H9 (cell line): ENCODE results near the gene ANO6. TPM values are rescaled to one million over a fixed set of nuclear protein-coding genes. Genes with fewer than 3 reads are reported as not detected.

Source experiments
- DNase-seq: peaks from one replicate; pipeline ENCODE4 v3.0.0-alpha.2; 2017
- H2AFZ ChIP-seq: one replicate; pipeline ENCODE4 v1.6.1; 2013; ENCODE audit warnings: mild to moderate bottlenecking, low read length, control low read depth, moderate library complexity
- H2AK5ac ChIP-seq: 2 replicates; pipeline ENCODE4 v1.6.1; 2013; ENCODE audit warnings: low read length, control low read depth, mixed read lengths; ENCODE audit not compliant: insufficient read length
- H2BK120ac ChIP-seq: one replicate; pipeline ENCODE4 v1.6.1; 2013; ENCODE audit warnings: low read depth, mild to moderate bottlenecking, low read length, control low read depth, inconsistent platforms; ENCODE audit not compliant: poor library complexity, severe bottlenecking
- H2BK12ac ChIP-seq: 2 replicates; pipeline ENCODE4 v1.6.1; 2013; ENCODE audit warnings: low read length, control low read depth, mixed read lengths, low read depth; ENCODE audit not compliant: insufficient read length
- H2BK15ac ChIP-seq: 2 replicates; pipeline ENCODE4 v1.6.1; 2013; ENCODE audit warnings: low read depth, low read length, control low read depth
- H2BK20ac ChIP-seq: one replicate; pipeline ENCODE4 v1.6.1; 2013; ENCODE audit warnings: low read depth, mild to moderate bottlenecking, low read length, control low read depth, inconsistent platforms; ENCODE audit not compliant: poor library complexity, severe bottlenecking
- H2BK5ac ChIP-seq: 2 replicates; pipeline ENCODE4 v1.6.1; 2013; ENCODE audit warnings: low read length, control low read depth, mixed read lengths; ENCODE audit not compliant: insufficient read length
- H3K14ac ChIP-seq: 2 replicates; pipeline ENCODE4 v1.6.1; 2013; ENCODE audit warnings: low read length, control low read depth; ENCODE audit not compliant: insufficient read depth
- H3K18ac ChIP-seq: 2 replicates; pipeline ENCODE4 v1.6.1; 2013; ENCODE audit warnings: low read depth, mild to moderate bottlenecking, mixed read lengths, low read length, control low read depth; ENCODE audit not compliant: insufficient read length
- H3K23ac ChIP-seq: 2 replicates; pipeline ENCODE4 v1.6.1; 2013; ENCODE audit warnings: low read length, control low read depth, mixed read lengths, low read depth; ENCODE audit not compliant: insufficient read length
- H3K23me2 ChIP-seq: 2 replicates; pipeline ENCODE4 v1.6.1; 2013; ENCODE audit warnings: low read depth, mild to moderate bottlenecking, mixed read lengths, low read length, control low read depth; ENCODE audit not compliant: insufficient read length, poor library complexity, severe bottlenecking
- H3K27ac ChIP-seq: 2 replicates; pipeline ENCODE4 v1.5.1; 2013; ENCODE audit warnings: low read length, control low read depth, mixed read lengths, low read depth; ENCODE audit not compliant: insufficient read length
- H3K27me3 ChIP-seq: 2 replicates; pipeline ENCODE4 v1.6.1; 2013; ENCODE audit warnings: low read length, control low read depth, inconsistent platforms; ENCODE audit not compliant: insufficient read depth
- H3K4ac ChIP-seq: 2 replicates; pipeline ENCODE4 v1.6.1; 2013; ENCODE audit warnings: low read depth, mild to moderate bottlenecking, control low read depth, inconsistent platforms, low read length, moderate library complexity
- H3K4me1 ChIP-seq: 2 replicates; pipeline ENCODE4 v1.6.1; 2013; ENCODE audit warnings: low read length, control low read depth, inconsistent platforms; ENCODE audit not compliant: insufficient read depth
- H3K4me2 ChIP-seq: 2 replicates; pipeline ENCODE4 v1.6.1; 2013; ENCODE audit warnings: low read length, control low read depth, mixed read lengths; ENCODE audit not compliant: insufficient read length, insufficient read depth
- H3K56ac ChIP-seq: 2 replicates; pipeline ENCODE4 v1.6.1; 2013; ENCODE audit warnings: low read depth, mild to moderate bottlenecking, mixed read lengths, low read length, control low read depth; ENCODE audit not compliant: insufficient read length
- H3K79me1 ChIP-seq: 2 replicates; pipeline ENCODE4 v1.6.1; 2013; ENCODE audit warnings: low read depth, mild to moderate bottlenecking, moderate library complexity, low read length, control low read depth, inconsistent platforms; ENCODE audit not compliant: insufficient read depth, poor library complexity, severe bottlenecking
- H3K79me2 ChIP-seq: 2 replicates; pipeline ENCODE4 v1.6.1; 2013; ENCODE audit warnings: low read length, control low read depth, inconsistent platforms; ENCODE audit not compliant: insufficient read depth
- H3K9ac ChIP-seq: 2 replicates; pipeline ENCODE4 v1.6.1; 2013; ENCODE audit warnings: low read length, control low read depth, mixed read lengths; ENCODE audit not compliant: insufficient read length; ENCODE audit errors: extremely low read depth
- H3K9me3 ChIP-seq: one replicate; pipeline ENCODE4 v1.6.1; 2013; ENCODE audit warnings: low read depth, low read length, inconsistent platforms; ENCODE audit not compliant: control insufficient read depth
- H3T11ph ChIP-seq: one replicate; pipeline ENCODE4 v1.6.1; 2013; ENCODE audit warnings: mild to moderate bottlenecking, low read length, control low read depth, inconsistent platforms
- H4K20me1 ChIP-seq: one replicate; pipeline ENCODE4 v1.6.1; 2013; ENCODE audit not compliant: control insufficient read depth, insufficient read length, insufficient read depth
- H4K5ac ChIP-seq: 2 replicates; pipeline ENCODE4 v1.6.1; 2013; ENCODE audit warnings: low read depth, mild to moderate bottlenecking, mixed read lengths, low read length, control low read depth; ENCODE audit not compliant: insufficient read length
- H4K8ac ChIP-seq: replicated peaks from 2 replicates; pipeline ENCODE4 v1.6.1; 2013; ENCODE audit warnings: low read length, control low read depth, mixed read lengths, low read depth; ENCODE audit not compliant: insufficient read length
- H4K91ac ChIP-seq: 2 replicates; pipeline ENCODE4 v1.6.1; 2013; ENCODE audit warnings: low read depth, mild to moderate bottlenecking, moderate library complexity, mixed read lengths, low read length, control low read depth; ENCODE audit not compliant: insufficient read length
- H3K27ac Mint-ChIP-seq, 3 experiments: 2 replicates in 2 of 3; 3 replicates in 1 of 3; pipeline ENCODE4 v1.8.0; 2020 to 2021; ENCODE audit warnings: mixed read lengths in 3 of 3, mild to moderate bottlenecking in 1 of 3, moderate library complexity in 1 of 3
- H3K27me3 Mint-ChIP-seq: 2 replicates; pipeline ENCODE4 v1.8.0; 2021; ENCODE audit warnings: low read depth, mild to moderate bottlenecking, moderate library complexity, mixed read lengths
- H3K36me3 Mint-ChIP-seq, 3 experiments: 2 replicates in 2 of 3; 3 replicates in 1 of 3; pipeline ENCODE4 v1.8.0; 2020 to 2021; ENCODE audit warnings: low read depth in 3 of 3, mixed read lengths in 3 of 3; ENCODE audit not compliant: insufficient read depth in 1 of 3
- H3K4me1 Mint-ChIP-seq, 2 experiments: 2 replicates each; pipeline ENCODE4 v1.8.0; 2020; ENCODE audit warnings: mixed read lengths in 2 of 2
- H3K4me3 Mint-ChIP-seq, 2 experiments: 2 replicates in 1 of 2; 3 replicates in 1 of 2; pipeline ENCODE4 v1.8.0; 2020 to 2021; ENCODE audit warnings: mild to moderate bottlenecking in 2 of 2, mixed read lengths in 2 of 2, moderate library complexity in 1 of 2
- H3K9me3 Mint-ChIP-seq, 2 experiments: 2 replicates in 1 of 2; 3 replicates in 1 of 2; pipeline ENCODE4 v1.8.0; 2020; ENCODE audit warnings: mild to moderate bottlenecking in 2 of 2, mixed read lengths in 2 of 2, moderate library complexity in 1 of 2
- CTCF ChIP-seq: fragments of 200-600 bp; sonication (generic); conservative IDR thresholded peaks from 3 replicates; pipeline ENCODE4 v1.8.0; 2021; ENCODE audit warnings: antibody characterized with exemption, mild to moderate bottlenecking
- WGBS: extraction: QIAGEN DNeasy Blood & Tissue Kit; methylation state at CpG from one replicate; pipeline ENCODE4 v1.1.7; 2013; ENCODE audit warnings: missing lambda C conversion rate, low lambda C conversion rate, mixed read lengths; ENCODE audit not compliant: insufficient read length; ENCODE audit errors: extremely low coverage; 5-methylcytosine and 5-hydroxymethylcytosine counted together
- total RNA-seq: library from RNA; stranded (reverse); gene quantifications from 2 replicates; pipeline ENCODE4 v1.2.1, GENCODE V29; 2021

ANO6 gene
- total RNA-seq, 1 experiment from 2014 or later, result 24.3 TPM

- Histone ChIP-seq H3K79me2 (no peaks in the 10 kb centered on the region), H3K4me2 (no peak overlapping the region), H3K4ac (no peak overlapping the region), H3K56ac (no peak overlapping the region), H3K27me3 (no peaks in the 10 kb centered on the region), H3K9ac (no peak overlapping the region), H2BK20ac (no peak overlapping the region), H3K4me1 (no peaks in the 10 kb centered on the region), H2BK12ac (no peak overlapping the region), H2BK15ac (no peak overlapping the region), H3K9me3 (no peaks in the 10 kb centered on the region), H2AK5ac (no peak overlapping the region), H4K8ac (no peak overlapping the region), H3K18ac (no peak overlapping the region), H4K20me1 (no peaks in the 10 kb centered on the region), H4K91ac (no peak overlapping the region), H3K23ac (no peak overlapping the region), H4K5ac (no peak overlapping the region), H2BK5ac (no peak overlapping the region), H3K14ac (no peak overlapping the region; the same call in 1 of the 2 replicates), H3K23me2 (no peaks in the 10 kb centered on the region), H2AFZ (no peak overlapping the region), H3K79me1 (no peaks in the 10 kb centered on the region), H2BK120ac (no peak overlapping the region), H3K27ac (no peak overlapping the region), H3T11ph (no peak overlapping the region)
- H3K36me3 Mint-ChIP-seq, result peaks cover 2 to 15% (median 3%) of the 10 kb centered on the region in 3 experiments; a peak in 6 of 7 replicates
- H3K4me3 Mint-ChIP-seq, result no peak overlapping the region
- H3K4me1 Mint-ChIP-seq, result peaks cover 4 to 9% of the 10 kb centered on the region in 2 experiments; a peak in 2 of 4 replicates
- H3K27ac Mint-ChIP-seq, result no peak overlapping the region
- H3K9me3 Mint-ChIP-seq, result peaks cover 10 to 12% of the 10 kb centered on the region in 2 experiments
- WGBS, result no CpG with 5 or more reads among the region's 3 CpGs
- TF ChIP-seq CTCF, result no peak
- no peak for DNase-seq
- H3K27me3 Mint-ChIP-seq, result peaks cover 2% of the 10 kb centered on the region
These were observed 257.7 kb downstream of the ANO6 start for GRCh38 chr12:45473636-45474035.
